GM19372 (cell line): Measurements from ENCODE around the gene ARHGEF17.

Experiments
- ATAC-seq: cut with Tn5 transposase; IDR thresholded peaks from one replicate; pipeline ENCODE4 v1.9.1; 2021; ENCODE audit warnings: mild to moderate bottlenecking, low read depth, moderate library complexity; ENCODE audit not compliant: unreplicated experiment

Gene ARHGEF17

GRCh38 chr11:73310661-73311393 lies 2.8 kb downstream of the ARHGEF17 start:
- no peak for ATAC-seq

GRCh38 chr11:73311394-73311869 lies 3.4 kb downstream of the ARHGEF17 start:
- no peak for ATAC-seq

GRCh38 chr11:73312036-73312435 lies 4.0 kb downstream of the ARHGEF17 start:
- no peak for ATAC-seq

- no peak for ATAC-seq
Observed at GRCh38 chr11:73312851-73313327, 4.8 kb downstream of the ARHGEF17 start.

GRCh38 chr11:73313652-73314051 lies 5.6 kb downstream of the ARHGEF17 start:
- ATAC-seq, result no peak

GRCh38 chr11:73314117-73314961 lies 6.3 kb downstream of the ARHGEF17 start:
- no peak for ATAC-seq

- ATAC-seq, result no peak
Observed at GRCh38 chr11:73315293-73316020, 7.4 kb downstream of the ARHGEF17 start.

GRCh38 chr11:73316422-73316821 lies 8.3 kb downstream of the ARHGEF17 start:
- ATAC-seq, result no peak

- ATAC-seq, result no peak
Observed at GRCh38 chr11:73317373-73317772, 9.3 kb downstream of the ARHGEF17 start.

- ATAC-seq, result no peak
Observed at GRCh38 chr11:73317803-73318202, 9.7 kb downstream of the ARHGEF17 start.

- ATAC-seq, result no peak
Observed at GRCh38 chr11:73318501-73319011, 10.5 kb downstream of the ARHGEF17 start.

GRCh38 chr11:73320763-73321603 lies 12.9 kb downstream of the ARHGEF17 start:
- ATAC-seq, result no peak

GRCh38 chr11:73321604-73322381 lies 13.7 kb downstream of the ARHGEF17 start:
- ATAC-seq, result no peak

- ATAC-seq, result no peak
Observed at GRCh38 chr11:73322382-73323306, 14.6 kb downstream of the ARHGEF17 start.

GRCh38 chr11:73323464-73323863 lies 15.4 kb downstream of the ARHGEF17 start:
- no peak for ATAC-seq

GRCh38 chr11:73324116-73324515 lies 16.0 kb downstream of the ARHGEF17 start:
- ATAC-seq, result no peak

GRCh38 chr11:73324665-73325035 lies 16.6 kb downstream of the ARHGEF17 start:
- ATAC-seq, result no peak
